Stomach (tissue), 4 donors: Measurements from ENCODE around the gene MUC5B.
"Not testable (repeated sequence)": the region's sequence is repeated elsewhere in the genome, so short reads cannot be mapped to it uniquely, and the experiment has no call there.

Experiments used
- CTCF ChIP-seq, 7 experiments: fragments of 450-650 bp in 4 of 7; fragments of 200-600 bp in 3 of 7; sonication (generic) in 3 of 7; IDR thresholded peaks; one replicate each; pipeline ENCODE4 v1.5.1; 2016 to 2019; ENCODE audit warnings: antibody characterized with exemption in 7 of 7, control low read depth in 2 of 7, mild to moderate bottlenecking in 1 of 7
- EP300 ChIP-seq: sonication (generic); formaldehyde crosslinking; IDR thresholded peaks from one replicate; pipeline ENCODE4 v1.6.1; 2017; ENCODE audit warnings: antibody characterized with exemption
- POLR2AphosphoS5 ChIP-seq, 3 donors: sonication (generic); formaldehyde crosslinking; IDR thresholded peaks; one replicate each; pipeline ENCODE4 v1.6.1; 2016; ENCODE audit warnings: antibody characterized with exemption in 3 of 3

GRCh38 chr11:1248951-1249350 lies 26.1 kb downstream of the MUC5B start:
- TF ChIP-seq CTCF (IDR thresholded peaks at IDR 0.05); EP300; POLR2AphosphoS5 (IDR thresholded peaks at IDR 0.05): not testable (repeated sequence)
